DMS 273 (cell line): ENCODE results near the gene ARHGEF17.

Experiments used
- DNase-seq: peaks from one replicate; lab custom pipeline; 2025; ENCODE audit not compliant: unreplicated experiment; lab: John Stamatoyannopoulos, UW

Gene ARHGEF17

DNA sequence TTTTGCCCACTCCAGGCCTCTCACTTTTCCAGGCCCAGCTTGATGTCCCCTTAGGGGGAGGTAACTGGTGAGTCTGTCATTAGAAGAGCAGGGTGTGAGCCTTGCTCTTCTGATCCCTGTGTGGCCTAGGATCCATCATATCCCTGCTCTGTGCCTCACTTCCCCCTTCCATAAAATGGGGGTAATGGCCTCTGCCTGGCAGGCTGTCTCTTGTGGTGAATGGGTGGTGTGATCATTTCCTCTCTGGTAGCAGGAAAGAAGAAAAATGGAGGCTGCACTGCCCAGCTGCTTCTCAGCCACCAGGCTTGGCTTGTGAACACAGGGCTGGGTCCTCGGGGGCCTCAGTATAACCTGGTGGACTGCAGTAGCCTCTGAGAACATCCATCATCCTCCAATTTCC is 5.6 kb downstream of the ARHGEF17 start:
- DNase-seq = no peak

DNA sequence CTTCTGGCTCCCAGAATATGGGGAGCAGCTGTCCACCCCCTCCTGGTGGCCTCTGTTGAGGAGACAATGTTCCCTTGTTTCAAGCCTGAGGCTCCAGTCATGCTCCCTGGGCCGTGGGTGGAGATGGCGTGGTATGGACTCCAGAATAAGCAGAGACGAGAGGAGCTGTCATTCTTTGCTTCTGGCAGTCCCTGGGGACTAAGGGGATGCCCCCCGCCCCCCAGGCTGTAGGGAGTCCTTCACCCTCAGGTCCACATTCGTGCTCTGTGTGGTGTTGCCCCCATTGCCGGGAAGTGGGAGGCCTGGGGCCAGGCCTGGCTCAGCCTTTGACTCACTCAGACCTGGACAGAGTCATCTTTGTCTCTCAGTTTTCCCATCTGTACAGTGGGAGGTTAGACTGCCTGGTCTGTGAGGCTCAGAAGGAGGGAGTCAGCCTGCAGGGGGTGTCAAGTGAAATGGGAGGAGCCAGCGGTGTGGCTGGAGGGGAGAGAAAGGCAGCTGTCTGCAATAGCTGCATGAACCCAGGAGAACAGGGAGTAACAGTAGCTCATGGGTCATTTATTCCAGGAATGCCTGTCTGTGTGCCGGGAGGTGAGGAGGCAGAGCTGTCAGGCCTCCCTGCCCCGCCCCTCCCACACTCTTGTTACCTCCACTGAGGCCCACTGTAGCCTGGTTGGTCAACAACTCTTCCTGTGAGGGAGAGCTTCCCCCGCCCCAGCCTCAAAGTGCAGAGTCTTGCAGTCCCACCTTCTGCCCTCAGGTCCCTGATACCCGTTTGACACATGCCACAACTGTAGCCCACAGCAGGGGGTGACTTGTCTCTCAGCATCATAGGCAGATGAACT is 6.3 kb downstream of the ARHGEF17 start:
- DNase-seq = peak; percentile 70

DNA sequence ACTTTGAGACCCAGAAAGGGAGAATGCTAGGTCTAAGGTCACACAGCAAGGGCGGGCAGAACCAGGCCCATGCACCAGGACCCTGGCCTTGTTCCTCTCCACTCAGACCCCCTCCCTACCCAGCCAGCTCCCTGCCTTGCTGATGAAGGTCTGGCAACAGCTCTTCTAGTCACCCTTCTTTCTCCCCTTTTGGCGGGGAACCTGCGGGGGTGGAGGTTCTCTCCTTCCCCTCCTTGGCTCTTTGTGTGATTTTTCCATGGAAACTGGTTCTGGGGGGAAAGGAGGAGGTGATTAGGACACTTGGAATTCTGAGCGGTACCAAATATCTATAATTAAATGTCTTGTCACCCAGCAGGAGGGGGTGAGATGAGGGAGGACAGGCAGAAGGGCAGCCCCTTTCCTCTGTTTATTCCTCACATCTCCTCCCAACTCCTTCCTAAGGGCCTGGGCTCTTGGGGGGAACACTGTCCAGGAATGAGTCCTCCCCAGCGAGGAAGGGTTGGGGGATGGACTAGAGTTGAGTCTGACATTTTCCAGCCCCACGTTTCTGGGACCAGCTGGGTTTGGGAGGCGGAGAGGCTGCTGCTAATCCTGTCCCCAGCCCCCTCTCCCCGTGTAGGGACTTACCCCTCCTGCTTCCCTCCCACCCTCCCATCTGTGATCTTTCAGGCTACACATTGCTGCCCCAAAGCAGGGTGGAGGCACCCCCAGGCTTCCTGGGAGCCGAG is 7.4 kb downstream of the ARHGEF17 start:
- DNase-seq = peak; percentile 79

DNA sequence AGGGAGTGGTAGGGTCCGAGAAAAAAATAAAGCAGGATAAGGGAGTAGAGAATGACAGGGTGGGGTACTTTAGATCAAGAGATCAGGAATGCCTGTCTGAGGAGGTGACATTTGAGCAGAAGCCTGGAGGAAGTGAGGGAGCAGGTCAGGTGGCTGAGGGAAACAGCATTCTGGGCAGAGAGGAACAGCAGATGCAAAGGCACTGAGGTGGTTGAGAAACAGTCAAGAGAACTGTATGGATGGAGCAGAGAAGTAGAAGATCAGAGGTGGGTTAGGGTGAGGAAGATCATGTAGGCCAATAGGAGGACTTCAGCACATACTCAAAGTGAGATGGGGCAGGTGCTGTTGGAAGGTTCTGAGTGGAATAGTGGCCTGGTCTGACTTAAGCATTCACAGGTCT is 8.3 kb downstream of the ARHGEF17 start:
- DNase-seq = no peak

DNA sequence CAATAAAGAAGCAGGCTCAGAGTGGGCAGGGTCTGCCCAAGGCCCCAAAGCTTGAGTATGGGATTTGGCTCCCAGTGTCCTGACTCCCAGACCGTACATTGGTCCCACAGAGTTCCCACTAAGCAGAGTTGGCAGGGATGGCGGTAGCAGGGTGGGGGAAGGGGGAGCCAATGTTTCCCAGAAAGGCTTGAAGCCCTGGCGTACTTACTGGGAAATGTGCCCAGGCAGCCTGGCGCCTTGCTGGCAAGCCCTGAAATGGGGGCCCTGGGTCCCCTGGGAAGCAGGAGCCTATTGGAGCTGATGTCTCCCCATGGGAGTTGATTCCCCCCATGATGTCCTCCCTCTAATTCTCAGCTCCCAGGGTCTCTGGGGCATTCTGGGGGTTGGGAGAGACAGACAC is 9.3 kb downstream of the ARHGEF17 start:
- DNase-seq = peak; percentile 65

DNA sequence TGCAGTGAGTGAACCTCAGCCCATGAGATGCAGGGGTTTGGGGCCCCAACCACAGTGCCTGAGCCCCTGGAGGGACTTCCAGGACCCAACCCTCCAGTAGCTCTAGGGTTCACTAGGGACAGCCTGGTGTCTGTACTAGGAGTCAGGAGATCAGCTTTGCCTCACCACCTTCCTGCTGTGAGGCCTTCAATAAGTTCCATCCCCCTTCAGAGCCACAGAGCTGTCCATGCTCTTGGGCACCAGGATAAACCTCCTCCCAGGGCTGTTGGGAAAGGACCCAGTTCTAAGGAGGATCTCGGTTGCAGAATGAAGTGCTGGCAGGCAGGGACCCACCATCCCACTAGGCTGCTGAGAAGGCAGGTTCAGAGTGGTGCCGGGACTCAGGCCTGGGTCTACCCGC is 9.7 kb downstream of the ARHGEF17 start:
- DNase-seq = no peak

DNA sequence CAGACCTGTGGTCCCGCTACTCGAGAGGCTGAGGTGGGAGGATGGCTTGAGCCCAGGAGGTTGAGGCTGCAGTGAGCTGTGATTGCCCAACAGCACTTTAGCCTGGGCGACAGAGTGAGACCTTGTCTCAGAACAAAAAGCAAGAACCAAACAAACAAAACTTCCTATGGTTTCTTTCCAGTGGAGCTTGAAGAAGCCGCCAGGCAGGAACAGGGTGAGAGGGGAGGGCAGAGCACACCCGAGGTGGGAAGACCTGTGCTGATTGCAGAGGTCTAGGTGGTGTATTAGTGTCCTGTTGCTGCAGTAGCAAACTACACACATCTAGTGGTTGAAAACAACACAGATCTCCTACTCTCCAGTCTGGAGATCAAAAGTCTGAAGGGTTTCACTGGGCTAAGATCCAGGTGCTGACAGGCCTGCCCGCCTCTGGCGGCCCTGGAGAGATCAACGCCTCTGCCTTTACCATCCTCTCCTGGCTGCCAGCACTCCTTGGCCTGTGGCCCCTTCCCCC is 10.5 kb downstream of the ARHGEF17 start:
- peak; percentile 46 for DNase-seq

DNA sequence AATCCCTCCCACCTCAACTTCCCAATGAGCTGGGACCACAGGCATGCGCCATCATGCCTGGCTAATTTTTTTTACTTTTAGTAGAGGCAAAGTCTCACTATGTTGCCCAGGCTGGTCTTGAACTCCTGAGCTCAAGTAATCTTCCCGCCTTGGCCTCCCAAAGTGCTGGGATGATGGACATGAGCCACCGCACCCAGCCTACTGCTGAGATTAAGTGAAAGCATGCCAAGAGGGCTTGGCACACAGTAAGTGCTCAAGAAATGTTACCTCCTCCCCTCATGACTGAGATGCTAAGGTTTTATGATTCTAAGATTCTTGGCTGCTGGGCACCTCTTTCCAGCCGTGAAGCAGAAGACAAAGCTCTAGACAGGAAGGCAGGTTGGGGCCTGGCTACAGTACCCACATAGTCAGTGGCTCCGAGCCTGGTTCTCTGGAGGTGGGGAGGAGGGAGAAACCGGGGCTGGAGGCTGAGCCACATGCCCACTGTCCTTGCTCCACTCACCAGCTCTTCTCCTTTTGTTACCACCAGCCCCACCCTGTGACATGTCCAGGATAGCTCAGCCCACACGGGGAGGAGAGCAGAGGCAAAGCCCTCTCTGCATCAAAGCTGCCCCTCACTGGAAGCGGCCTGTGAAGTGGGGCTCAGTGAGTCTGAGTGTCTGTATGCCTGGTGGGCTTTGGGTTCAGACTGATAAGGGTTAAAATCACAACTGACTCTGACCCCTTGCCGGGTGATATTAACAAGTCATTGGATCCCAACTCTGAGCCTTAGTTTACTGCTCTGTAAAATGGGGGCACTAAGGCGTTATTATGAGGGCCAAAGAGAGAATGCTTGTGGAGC is 12.9 kb downstream of the ARHGEF17 start:
- peak; percentile 30 for DNase-seq

DNA sequence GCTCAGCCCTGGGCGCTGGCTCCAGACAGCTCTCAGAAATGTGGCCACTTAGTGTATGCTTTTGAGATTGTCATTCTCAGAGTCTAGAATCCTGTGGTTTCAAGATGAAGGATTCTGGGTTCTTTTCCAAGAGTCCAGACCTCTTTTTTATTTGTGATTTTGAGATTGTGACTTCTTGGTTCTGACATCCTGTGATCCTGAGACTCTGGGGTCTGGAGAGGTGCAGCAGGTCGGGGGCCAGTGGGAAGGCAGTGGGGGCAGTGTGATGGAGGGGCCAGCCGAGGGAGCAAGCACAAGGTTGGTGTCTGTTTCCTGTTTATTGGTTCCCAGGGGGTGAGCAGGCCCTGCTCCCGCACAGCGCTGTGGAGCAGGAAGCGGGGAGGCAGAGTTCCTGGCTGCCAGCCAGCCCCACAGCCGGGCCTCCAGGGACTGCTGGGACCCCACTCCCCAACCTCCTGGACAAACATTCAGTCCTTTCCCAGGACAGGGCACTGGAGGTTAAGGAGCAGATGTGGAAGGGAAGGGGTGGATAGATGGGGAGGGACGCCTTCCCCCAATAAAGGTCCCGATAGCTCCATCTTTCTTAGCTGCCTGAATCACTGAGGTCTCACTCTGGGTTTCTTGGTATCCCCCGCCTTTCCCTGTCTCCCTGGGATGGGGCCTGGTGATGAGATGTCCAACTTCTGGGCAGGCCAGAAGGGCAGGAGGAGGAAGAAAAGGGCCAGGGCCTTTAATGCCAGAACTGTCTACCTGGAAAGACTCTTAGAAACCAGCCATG is 13.7 kb downstream of the ARHGEF17 start:
- DNase-seq = peak; percentile 60

DNA sequence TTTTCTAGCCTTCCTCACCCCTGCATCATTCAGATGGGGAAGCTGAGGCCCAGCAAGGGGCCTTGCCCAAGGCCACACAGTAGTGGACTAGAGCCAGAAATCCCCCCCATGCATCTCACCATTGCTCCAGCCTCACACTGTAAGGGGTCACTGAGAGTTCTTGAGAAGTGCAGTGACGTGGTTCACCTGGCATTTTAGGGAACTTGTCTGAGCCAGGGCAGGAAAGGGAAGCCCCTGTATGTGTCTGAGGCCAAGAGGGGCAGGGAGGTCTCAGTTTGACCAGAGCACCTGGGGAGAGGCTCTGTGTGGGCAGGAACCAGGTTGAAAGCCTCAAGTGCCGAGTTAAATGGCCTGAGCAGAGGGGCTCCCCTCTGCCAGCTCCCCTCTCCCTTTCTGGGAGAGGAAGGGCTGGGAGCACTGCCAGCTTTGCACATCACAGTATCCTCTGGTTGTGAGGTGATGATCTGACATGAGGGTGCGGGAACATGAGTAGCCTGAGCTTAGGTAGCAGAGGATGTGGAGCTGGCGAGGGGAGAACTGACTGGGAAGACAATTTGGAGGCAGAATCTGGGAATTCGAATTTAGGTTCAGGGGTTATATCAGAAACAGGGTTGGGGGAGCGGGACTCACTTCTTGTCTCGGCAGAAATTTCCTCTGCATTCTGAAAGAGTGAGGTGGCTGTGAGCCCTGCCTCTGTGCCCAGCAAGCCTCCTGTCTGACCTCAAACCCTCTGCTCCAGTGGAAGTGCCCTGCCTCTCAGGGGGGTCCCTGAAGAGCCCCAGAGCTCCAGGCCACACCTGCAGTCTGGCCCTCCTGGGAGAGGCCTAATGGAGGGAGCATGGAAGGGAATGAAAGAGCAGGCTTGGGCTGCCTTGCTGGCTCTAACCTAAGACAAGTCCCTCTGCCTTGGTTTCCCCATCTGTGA is 14.6 kb downstream of the ARHGEF17 start:
- peak; percentile 39 for DNase-seq

DNA sequence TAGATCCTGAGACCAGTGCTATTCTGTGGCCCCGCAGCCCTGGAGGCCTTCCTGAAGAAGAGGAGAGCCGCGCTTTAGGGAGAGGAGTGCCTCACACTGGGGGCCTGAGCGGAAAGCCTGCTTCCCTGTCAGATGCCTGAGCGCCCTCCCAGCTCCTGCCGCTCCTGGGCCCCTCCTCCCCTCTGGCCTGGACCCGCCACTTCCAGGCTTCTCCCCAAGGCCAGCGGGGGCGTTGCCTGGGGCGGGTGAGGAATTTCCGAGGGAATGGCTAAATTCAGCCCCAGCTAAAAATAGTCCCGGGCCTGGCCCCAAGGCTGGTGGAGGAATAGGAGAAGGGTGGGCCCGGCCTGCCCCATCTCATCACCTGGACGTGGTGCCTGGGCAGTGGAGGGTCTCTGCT is 15.4 kb downstream of the ARHGEF17 start:
- DNase-seq = peak; percentile 74

DNA sequence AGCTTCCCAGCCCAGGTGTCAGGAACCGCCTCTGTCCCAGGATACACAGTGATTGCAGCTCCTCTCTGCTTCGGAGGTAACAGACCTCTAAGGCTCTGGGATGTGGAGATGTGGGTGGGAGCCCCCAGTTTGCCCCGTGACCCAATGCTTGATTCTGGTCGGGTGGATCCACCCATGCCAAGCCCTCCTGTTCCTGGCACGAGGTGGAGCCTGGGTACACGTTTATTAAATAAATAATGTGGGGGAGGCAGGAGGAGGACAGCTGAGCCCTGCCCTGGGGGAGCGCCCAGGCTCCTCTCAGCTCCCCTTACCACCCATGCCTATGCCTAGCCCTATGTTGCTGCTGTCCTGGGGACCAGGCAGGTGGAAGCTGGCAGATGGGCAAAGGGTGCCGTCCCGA is 16.0 kb downstream of the ARHGEF17 start:
- DNase-seq = peak; percentile 51

DNA sequence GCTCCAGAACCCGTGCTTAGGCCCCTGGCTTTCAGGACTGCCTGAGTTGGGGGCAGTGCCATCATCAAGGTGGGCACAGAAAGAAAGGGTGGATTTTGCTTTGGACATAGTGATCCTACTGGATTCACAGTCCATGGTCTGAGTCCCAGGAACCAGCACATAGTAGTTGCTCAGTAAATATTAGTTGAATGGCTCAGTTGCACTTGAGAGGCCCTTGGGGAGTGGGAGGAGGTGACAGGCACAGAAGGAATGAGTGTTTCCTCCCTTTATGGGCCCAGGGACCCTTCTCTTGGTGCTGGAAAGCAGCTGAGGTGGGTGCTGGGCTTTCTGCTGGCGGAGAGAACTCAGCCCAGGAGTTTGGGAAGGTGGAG is 16.6 kb downstream of the ARHGEF17 start:
- DNase-seq = no peak

DNA sequence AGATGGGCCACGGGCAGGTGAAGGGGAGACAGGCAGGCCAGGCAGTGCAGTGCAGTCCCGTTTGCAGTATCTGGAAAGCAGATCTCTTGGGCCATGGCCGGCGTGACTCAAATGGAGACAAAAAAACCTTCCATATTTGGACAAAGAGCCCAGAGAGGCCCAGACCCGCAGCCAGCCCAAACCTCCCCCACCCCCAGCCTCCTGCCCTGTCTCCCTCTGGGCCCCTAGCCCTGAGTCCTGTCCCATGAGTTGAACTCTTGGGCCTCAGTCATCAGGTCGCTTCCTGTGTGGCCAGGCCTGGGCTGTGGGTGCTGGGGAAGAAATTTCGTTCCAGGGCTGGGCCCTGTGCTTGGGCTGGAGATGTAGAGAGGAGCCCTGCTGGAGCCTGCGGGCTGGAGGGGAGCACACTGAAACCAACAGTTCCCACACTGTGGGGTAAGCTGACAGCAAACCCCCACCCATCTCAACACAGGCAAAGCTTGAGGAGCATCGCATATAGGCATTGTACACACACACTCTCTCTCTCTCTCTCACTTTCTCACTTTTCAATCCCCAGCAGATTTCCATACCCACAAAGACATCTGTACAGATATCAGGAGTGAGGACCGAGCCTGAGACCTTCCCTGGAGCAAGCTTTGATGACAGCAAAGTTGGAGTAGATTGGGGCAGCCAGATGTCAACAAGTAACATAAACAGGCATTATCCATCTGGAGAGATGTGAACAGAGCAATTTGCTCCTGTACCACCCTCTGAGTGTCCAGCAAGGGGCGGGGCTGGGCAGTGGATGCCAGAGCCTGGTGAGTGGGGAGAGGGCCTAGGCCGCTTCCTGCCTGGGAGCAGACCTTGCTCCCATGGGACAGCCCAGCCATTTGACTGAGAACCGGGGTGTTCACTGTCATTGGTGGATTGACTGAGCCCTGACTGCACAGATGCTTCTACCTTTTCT is 17.2 kb downstream of the ARHGEF17 start:
- peak; percentile 94 for DNase-seq

DNA sequence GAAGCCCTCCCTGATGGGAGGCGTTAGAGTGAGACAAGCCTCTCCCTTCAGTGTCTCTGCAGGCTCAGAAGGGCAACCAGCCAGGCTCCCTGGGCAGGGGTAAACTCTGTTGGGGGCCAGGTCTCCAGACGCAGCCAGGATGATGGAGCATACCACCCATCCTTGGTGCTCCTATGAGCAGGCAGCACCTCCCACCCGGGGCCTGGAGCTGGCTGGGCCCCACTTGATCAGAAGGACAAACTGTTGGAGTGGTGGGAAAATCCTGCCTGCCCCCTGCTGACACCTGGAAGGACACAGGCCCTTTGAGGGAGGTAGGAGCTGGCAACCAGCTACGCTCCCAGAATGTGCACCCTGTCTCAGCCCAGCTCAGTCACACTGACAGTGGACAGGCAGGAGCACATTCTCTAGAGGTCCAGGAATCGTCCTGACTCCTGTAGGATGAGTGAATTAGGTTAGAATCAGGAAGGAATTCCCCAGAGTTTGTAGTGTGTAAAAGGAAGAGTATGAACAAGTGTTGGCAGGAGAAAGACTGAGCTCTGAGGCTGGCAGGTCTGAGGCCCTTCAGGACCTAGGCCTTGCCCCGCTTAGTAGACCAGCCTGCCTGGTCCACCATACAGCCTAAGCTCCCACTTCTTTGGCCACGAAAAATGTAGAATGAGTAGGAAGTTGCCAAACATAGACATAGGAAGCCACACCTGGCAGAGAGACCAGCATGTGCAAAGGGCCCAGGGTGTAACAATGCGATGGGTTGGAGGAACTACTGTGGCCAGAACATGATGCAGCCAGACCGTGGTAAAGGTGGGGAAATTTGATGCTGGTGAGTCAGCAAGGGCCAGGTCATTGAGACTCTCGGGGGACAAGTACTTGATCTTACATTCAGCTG is 19.1 kb downstream of the ARHGEF17 start:
- DNase-seq = peak; percentile 29

DNA sequence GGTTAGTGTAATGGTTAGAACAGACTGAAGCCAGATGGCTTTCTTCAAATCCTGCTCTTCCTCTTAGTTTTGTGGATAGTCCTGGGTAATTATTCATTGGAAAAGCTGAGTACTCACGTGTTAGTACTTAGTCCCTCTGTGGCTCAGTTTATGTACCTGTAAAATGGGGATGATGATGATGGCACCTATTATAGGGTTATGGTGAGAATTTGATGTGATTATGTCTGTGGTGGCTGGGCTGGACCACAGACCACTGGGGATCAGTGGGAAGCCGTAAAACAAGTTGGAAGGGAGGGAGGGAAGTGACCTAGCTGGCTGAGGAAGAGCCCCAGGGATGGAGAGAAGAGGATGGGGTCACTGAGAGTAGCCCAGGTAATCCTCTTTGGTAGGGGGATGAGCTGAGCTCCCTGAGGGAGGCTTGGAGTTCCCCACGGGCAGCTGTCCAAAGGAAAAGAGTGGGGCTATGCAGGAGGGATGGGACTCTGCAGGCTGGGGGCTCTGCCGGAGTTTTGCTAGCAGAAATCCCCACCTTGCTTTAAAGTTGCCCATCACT is 19.8 kb downstream of the ARHGEF17 start:
- DNase-seq = no peak

DNA sequence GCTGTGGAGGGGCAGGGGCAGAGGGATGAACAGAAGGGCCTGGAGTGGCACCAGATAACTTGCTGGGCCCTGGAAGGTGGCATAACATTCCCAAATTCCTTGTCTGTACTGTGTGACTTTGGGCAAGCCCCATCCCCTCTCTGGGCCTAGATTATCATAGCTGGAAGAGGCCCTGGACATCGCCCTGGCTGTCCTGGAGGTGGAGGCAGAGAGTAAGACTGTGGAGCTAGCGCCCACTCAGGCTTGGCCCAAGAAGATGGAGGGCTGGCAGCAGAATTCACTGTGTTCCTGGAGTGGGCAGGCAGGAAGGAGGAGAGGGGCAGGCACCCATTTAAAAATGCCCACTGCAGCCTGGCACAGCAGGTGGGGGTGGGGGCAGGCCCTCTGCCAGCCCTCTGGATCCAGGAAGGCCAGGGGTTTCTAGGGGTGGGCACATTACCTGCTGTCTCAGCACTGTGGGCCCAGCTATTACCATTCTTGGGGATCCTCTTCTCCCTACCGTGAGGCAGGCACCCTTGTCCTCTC is 22.6 kb downstream of the ARHGEF17 start:
- peak; percentile 39 for DNase-seq
